Choroid plexus epithelial cell (primary cell): ENCODE measurements around the gene PKD1L1.
A peak's percentile ranks its signal among the peaks of the same experiment; 100 is the strongest.

Experiments used
- DNase-seq: peaks from one replicate; pipeline ENCODE4 v3.0.0-alpha.2; 2010; ENCODE audit warnings: low read depth
- H3K4me3 ChIP-seq: 2 replicates; pipeline ENCODE4 v1.5.1; 2011; ENCODE audit warnings: low read depth, mild to moderate bottlenecking, control low read depth, low read length, moderate library complexity
- TF ChIP-seq, protein P1 (sequence below): conservative IDR thresholded peaks from 2 replicates; pipeline ENCODE4 v1.5.1; 2011; ENCODE audit warnings: low read depth, mild to moderate bottlenecking, control low read depth, inconsistent platforms, low read length, moderate library complexity

The PKD1L1 gene

DNA sequence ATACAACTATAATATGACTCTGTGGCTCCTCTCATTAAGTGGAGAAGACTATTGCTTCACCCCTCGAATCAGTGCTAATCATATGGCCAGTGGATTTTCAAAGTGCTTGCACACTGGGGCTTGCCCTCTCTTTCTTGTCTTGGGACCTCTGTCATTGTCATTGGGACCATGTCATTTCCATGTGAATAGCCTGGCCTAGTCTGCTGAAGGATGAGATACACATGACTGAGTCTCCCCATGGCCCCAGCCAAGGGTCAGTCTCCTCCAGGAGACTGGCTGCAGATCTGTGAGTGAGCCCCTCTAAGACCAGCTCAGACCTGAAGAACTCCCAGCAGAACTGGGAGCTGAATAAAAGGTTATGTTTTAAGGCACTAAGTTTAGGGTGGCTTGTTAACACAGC, 39.5 kb downstream of the PKD1L1 start:
- TF ChIP-seq, protein P1, sequence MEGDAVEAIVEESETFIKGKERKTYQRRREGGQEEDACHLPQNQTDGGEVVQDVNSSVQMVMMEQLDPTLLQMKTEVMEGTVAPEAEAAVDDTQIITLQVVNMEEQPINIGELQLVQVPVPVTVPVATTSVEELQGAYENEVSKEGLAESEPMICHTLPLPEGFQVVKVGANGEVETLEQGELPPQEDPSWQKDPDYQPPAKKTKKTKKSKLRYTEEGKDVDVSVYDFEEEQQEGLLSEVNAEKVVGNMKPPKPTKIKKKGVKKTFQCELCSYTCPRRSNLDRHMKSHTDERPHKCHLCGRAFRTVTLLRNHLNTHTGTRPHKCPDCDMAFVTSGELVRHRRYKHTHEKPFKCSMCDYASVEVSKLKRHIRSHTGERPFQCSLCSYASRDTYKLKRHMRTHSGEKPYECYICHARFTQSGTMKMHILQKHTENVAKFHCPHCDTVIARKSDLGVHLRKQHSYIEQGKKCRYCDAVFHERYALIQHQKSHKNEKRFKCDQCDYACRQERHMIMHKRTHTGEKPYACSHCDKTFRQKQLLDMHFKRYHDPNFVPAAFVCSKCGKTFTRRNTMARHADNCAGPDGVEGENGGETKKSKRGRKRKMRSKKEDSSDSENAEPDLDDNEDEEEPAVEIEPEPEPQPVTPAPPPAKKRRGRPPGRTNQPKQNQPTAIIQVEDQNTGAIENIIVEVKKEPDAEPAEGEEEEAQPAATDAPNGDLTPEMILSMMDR = no peak
- DNase-seq = no peak
- H3K4me3 ChIP-seq = no peak overlapping the region

DNA sequence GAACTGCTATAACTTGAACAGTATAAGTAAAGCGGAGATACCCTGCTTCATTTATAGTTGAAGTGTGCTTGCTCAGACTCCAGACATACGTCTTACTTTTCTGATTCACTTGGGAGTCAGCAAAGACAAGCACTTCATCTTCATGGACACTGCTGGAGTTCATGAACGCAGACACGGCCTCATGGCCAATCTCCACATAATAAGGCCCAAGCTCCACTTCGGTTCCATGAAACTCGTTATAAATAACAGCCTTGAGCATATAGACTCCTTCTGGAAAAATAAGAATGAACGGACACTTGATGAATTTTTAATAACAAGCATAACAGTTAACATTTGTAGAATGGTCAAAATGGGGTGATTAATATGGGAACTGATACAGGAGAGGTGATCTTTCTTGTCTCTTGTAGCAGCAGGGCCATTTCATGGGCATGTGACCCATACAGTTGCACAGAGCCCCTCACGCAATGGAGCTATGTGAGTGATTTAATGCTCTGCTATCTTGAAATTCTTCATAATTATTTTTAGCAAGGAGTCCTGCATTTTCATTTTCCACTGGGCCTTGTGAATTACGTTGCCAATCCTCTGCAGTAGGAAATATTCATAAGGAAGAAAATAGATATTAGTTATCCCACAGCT, 40.2 kb downstream of the PKD1L1 start:
- no peak for DNase-seq
- H3K4me3 ChIP-seq = no peak overlapping the region
- TF ChIP-seq, protein P1 = no peak

DNA sequence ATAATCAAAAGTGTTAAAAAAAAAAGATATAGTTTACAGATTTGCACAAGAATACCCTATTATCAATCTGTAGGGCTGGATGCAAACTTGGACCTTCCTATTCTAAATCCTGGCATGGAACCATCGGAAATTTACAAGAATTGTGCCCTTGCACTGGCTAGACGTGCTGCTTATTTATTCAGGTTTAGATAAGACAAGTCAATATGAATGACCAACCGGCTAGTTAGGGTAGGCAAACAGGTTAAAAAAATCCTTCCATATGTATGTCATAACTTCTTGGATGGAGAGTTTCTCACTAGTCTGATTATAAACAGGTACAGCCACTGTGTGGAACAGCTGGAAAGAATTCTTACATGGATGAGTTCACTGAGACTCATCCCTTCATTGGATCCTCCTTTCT, 41.4 kb downstream of the PKD1L1 start:
- TF ChIP-seq, protein P1 = no peak

DNA sequence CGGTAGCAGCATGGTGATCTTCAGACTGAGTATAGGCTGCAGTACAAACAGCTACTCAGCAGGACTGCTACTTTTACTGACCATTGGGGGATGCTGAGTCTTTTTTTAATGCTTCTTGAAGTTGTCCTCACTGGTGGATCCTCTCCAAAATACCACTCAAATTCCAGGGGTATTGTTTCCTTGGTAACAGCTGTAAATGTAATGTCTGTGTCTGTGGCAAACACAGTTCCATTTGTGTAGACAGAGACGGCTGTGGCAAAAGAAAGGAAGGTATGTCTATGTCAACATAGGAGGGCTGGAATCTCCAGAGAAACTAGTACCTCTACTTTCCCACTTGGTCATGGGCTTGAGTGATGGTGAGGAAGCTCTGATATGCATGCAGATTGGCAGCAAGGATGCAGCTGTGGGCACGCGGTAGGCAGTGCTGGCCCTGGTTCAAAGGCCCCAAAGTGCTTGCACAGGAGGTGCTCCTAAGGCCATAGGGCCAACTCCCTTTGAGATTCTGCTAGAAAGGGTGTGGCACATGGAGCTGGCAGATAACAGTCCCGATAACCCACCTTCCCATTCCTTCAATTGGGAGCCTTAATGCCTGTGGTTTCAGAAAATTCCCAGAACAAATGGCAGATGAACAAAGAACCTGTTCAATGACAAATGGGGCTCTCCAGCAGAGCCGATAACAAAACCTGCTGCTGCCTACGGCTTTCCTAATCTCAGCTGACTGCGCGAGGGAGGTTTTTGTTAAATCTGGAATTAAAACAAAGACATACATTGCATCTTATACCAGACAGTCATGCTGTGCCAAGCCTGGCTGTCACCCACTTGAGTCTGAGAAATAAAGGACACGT, 43.0 kb downstream of the PKD1L1 start:
- no peak overlapping the region for H3K4me3 ChIP-seq
- TF ChIP-seq, protein P1 = no peak
- DNase-seq = peak; percentile 17

More for the DNA sequence above, 41.4 kb downstream of the PKD1L1 start:
- DNase-seq = no peak
- no peak overlapping the region for H3K4me3 ChIP-seq

DNA sequence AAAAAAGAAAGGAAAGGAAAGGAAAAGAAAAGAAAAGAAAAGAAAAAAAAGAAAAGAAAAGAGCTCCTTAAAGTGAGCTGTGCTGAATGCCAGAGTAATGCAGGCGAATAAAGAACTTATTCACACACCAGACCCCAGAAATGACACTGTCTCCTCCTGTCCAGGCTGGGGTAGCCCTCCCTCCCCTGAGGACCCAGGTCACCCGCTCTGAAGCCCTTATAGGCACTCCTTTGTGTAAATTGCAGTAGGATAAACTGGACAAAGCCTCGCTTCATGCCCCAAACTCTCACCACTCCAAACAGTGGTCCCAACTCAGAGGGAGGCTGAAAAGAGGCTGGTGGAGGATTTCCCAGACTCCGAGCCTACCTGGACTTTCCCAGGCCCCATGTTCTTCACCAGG, 46.3 kb downstream of the PKD1L1 start:
- TF ChIP-seq, protein P1 = no peak
- DNase-seq = no peak
- no peak overlapping the region for H3K4me3 ChIP-seq

DNA sequence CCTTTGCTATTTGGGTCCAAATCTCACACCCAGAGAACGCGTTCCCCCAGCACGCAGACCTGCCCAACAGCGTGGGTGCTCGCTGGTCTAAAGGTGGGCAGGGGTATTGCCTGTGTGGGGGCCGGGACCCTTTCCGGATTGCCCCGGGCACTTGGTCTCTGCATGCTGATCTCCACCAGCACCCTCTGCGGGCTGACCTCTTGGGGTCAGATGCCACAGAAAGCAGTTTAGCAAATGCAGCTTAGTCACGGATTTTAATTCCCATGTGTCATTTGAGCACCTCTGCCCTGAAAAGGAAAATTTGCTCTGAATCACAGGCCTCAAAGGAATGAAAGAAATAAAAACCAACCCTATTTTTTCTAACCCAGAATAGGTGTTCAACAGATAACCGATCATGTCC, 46.7 kb downstream of the PKD1L1 start:
- DNase-seq = peak; percentile 42
- H3K4me3 ChIP-seq = no peak overlapping the region
- TF ChIP-seq, protein P1 = no peak
